ENCODE results near the gene SLC27A4.

GRCh38 chr9:128335161-128335560, 5.2 kb upstream of the SLC27A4 start:
- TF ChIP-seq CTCF (IDR thresholded peaks at IDR 0.05), result no peak
- no peak for TF ChIP-seq POLR2A (IDR thresholded peaks at IDR 0.05)

Measured in heart left ventricle (tissue), 13 donors.